Osteoblast (primary cell): ENCODE measurements around the gene NT5E. TPM values are rescaled to one million over a fixed set of nuclear protein-coding genes. Genes with fewer than 3 reads are reported as not detected.

ENCODE experiments used
- DNase-seq: peaks from one replicate; pipeline ENCODE4 v3.0.0; 2011; ENCODE audit warnings: low spot score, mixed read lengths; ENCODE audit not compliant: insufficient read length; ENCODE audit errors: missing footprints
- H2AFZ ChIP-seq: 2 replicates; pipeline ENCODE4 v1.6.0; 2011; ENCODE audit warnings: mild to moderate bottlenecking, low read length
- H3K27ac ChIP-seq: 2 replicates; pipeline ENCODE4 v1.5.1; 2011; ENCODE audit warnings: mild to moderate bottlenecking, low read depth, low read length, moderate library complexity
- H3K27me3 ChIP-seq: 2 replicates; pipeline ENCODE4 v1.6.0; 2012; ENCODE audit warnings: mild to moderate bottlenecking, control low read depth, inconsistent platforms, low read length, moderate library complexity; ENCODE audit not compliant: insufficient read depth
- H3K36me3 ChIP-seq: 2 replicates; pipeline ENCODE4 v1.5.1; 2011; ENCODE audit warnings: mild to moderate bottlenecking, low read length, control low read depth, moderate library complexity; ENCODE audit not compliant: insufficient read depth
- H3K4me1 ChIP-seq: 2 replicates; pipeline ENCODE4 v1.5.1; 2011; ENCODE audit warnings: mild to moderate bottlenecking, low read length, control low read depth, moderate library complexity; ENCODE audit not compliant: insufficient read depth
- H3K4me2 ChIP-seq: 2 replicates; pipeline ENCODE4 v1.6.0; 2011; ENCODE audit warnings: mild to moderate bottlenecking, low read length; ENCODE audit not compliant: insufficient read depth
- H3K4me3 ChIP-seq: fragments of 200-600 bp; sonication (generic); 3 replicates; pipeline ENCODE4 v1.5.1; 2012; ENCODE audit warnings: mild to moderate bottlenecking, low read length, inconsistent platforms; ENCODE audit not compliant: insufficient read depth
- H3K79me2 ChIP-seq: 2 replicates; pipeline ENCODE4 v1.6.0; 2012; ENCODE audit warnings: mild to moderate bottlenecking, low read length, control low read depth, inconsistent platforms; ENCODE audit not compliant: insufficient read depth
- H3K9me3 ChIP-seq: 2 replicates; pipeline ENCODE4 v1.5.1; 2011; ENCODE audit warnings: low read depth, low read length, control low read depth
- H4K20me1 ChIP-seq: 2 replicates; pipeline ENCODE4 v1.6.0; 2012; ENCODE audit warnings: mild to moderate bottlenecking, low read length, control low read depth; ENCODE audit not compliant: insufficient read depth
- CTCF ChIP-seq: IDR thresholded peaks from 2 replicates; pipeline ENCODE4 v1.5.1; 2011; ENCODE audit warnings: mild to moderate bottlenecking, low read depth, low read length, moderate library complexity; ENCODE audit errors: extremely low read depth
- total RNA-seq: library from RNA; depleted of rRNA; stranded (reverse); fragments of >200 nt; gene quantifications from 2 replicates; pipeline ENCODE4 v1.2.3, GENCODE V29; 2012

NT5E gene
- total RNA-seq, 1 donor: 219 TPM

DNA sequence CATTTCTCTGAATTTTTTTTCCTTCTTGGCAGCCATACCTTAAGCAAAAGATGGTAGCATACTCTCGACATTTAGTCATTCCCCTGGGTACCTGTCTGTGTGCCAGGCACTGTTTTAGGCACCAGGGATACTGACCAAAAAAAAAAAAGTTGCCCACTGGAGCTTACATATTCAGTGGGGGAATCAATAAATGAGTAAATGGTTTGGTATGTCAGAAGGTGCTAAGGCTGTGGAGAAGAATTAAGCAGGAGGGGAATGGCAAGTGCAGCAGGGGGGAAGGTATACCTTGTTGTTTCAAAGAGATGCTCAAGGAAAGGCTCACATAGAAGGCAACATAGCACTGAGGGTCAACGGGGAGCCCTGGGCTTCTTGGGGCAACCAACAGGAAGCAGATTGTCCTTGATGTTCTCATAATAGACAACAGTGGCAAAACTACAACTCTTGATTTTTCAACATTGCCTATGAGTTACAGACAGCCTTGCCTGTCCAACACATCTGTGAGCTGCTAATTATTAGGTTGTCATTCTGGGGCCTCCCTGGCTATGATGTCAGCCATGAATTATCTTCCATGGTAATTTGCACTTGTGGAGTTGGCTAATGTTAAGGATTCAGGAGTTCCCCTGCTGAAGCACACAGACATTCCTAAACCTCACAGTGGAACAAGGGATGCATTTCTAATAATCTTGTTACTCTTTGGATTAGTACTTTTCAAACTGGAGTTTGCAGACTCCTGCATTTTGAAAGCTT is 19.6 kb downstream of the NT5E start:
- Histone ChIP-seq H3K9me3 (no peaks in the 10 kb centered on the region), H4K20me1 (no peaks in the 10 kb centered on the region), H3K4me2 (no peak overlapping the region), H3K79me2 (peaks cover 85% of the 10 kb centered on the region), H3K27me3 (no peaks in the 10 kb centered on the region), H2AFZ (no peak overlapping the region), H3K4me1 (peaks cover 57% of the 10 kb centered on the region), H3K27ac (peak overlapping the region; percentile 61), H3K36me3 (peaks cover 69% of the 10 kb centered on the region), H3K4me3 (no peak overlapping the region)
- TF ChIP-seq CTCF: no peak
- no peak for DNase-seq

- Histone ChIP-seq H3K27me3 (no peaks in the 10 kb centered on the region), H2AFZ (no peak overlapping the region), H3K4me3 (no peak overlapping the region), H4K20me1 (no peaks in the 10 kb centered on the region), H3K4me2 (no peak overlapping the region), H3K4me1 (peaks cover 51% of the 10 kb centered on the region), H3K27ac (peak overlapping the region; percentile 61), H3K9me3 (no peaks in the 10 kb centered on the region), H3K79me2 (peaks cover 84% of the 10 kb centered on the region), H3K36me3 (peaks cover 74% of the 10 kb centered on the region)
- no peak for DNase-seq
- no peak for TF ChIP-seq CTCF
These were observed 20.1 kb downstream of the NT5E start for GRCh38 chr6:85470023-85470410.

DNA sequence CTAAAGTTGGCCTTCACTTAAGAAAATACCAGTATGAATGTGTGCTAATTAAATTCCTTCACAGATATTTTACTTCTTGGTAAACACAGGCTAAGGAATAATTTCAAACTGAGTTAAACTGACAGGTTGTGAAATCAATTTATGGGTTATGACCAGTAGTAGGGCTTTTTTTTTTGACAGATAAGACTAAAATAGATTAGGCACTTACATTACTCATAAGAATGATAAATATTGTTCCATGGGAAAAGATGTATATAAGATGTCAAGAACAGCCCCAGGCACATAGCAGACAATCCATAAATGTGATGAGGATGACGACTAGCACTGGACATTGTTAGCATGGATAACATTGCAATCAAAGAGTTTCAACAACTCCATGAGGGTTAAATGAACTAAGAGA is 22.9 kb downstream of the NT5E start:
- no peak for TF ChIP-seq CTCF
- Histone ChIP-seq H2AFZ (no peak overlapping the region), H3K27ac (peak overlapping the region; percentile 73), H3K9me3 (no peaks in the 10 kb centered on the region), H4K20me1 (no peaks in the 10 kb centered on the region), H3K79me2 (peaks cover 82% of the 10 kb centered on the region), H3K4me1 (peaks cover 40% of the 10 kb centered on the region), H3K27me3 (no peaks in the 10 kb centered on the region), H3K4me3 (no peak overlapping the region), H3K36me3 (peaks cover 87% of the 10 kb centered on the region), H3K4me2 (no peak overlapping the region)
- DNase-seq: no peak

DNA sequence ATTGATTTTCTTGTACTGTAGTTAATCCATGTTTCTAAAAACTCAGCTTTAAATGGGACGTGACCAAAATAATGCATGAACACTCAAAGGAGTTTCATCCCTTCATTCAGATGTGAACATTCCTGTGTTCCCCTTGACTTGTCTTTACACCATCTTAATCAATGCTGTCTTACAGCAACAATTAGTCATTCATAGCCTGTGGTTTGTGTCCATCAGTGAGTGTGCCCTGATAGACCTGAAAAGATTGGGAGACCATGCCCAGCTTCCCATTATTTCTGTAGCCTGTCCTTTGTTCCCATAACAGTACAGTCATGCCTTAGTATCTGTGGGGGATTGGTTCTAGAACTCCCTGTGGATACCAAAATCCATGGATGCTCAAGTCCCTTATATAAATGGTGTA is 23.9 kb downstream of the NT5E start:
- H4K20me1 ChIP-seq: no peaks in the 10 kb centered on the region
- peaks cover 83% of the 10 kb centered on the region for H3K36me3 ChIP-seq
- no peak overlapping the region for H3K4me2 ChIP-seq
- no peaks in the 10 kb centered on the region for H3K9me3 ChIP-seq
- H2AFZ ChIP-seq: no peak overlapping the region
- H3K27ac ChIP-seq: peak overlapping the region; percentile 73
- H3K79me2 ChIP-seq: peaks cover 78% of the 10 kb centered on the region
- H3K4me3 ChIP-seq: no peak overlapping the region
- TF ChIP-seq CTCF: no peak
- no peaks in the 10 kb centered on the region for H3K27me3 ChIP-seq
- H3K4me1 ChIP-seq: peaks cover 36% of the 10 kb centered on the region
- no peak for DNase-seq
